ENCODE data around the gene SLC37A2. TPM values are rescaled to one million over a fixed set of nuclear protein-coding genes. Genes with fewer than 3 reads are reported as not detected.
A peak's percentile ranks its signal among the peaks of the same experiment; 100 is the strongest.

SLC37A2 gene
- total and polyA plus RNA-seq, 2 of the 4 experiments (the other 2 are of a cell fraction): 0.72 to 1.1 TPM

- H4K5ac ChIP-seq (ENCODE audit: low read depth, low read length): no peak overlapping the region
- ChIA-PET POLR2A (ENCODE audit: unreplicated experiment) (no interaction called here), CTCF (no interaction called here)
- H3K4me1 ChIP-seq (ENCODE audit: control insufficient read depth, insufficient read depth, low read length): peaks cover 7% of the 10 kb centered on the region
- H3K14ac ChIP-seq (replicated peaks; ENCODE audit: low read depth, low read length): no peak overlapping the region
- ATAC-seq (ENCODE audit: low read depth) (no peak), DNase-seq (peak; percentile 67)
- no peak overlapping the region for H2BK5ac ChIP-seq (ENCODE audit: low read depth, low read length, poor library complexity, severe bottlenecking)
- H4K8ac ChIP-seq (ENCODE audit: low read depth in 2 of 2, low read length in 2 of 2): no peak overlapping the region
- H2BK120ac ChIP-seq (ENCODE audit: low read depth, low read length): no peak overlapping the region
- no peak overlapping the region for H3K23ac ChIP-seq (ENCODE audit: low read depth, low read length)
- no peak overlapping the region for H3K9ac ChIP-seq (ENCODE audit: low read depth, low read length)
- no peak overlapping the region for H4K91ac ChIP-seq (ENCODE audit: insufficient read depth, low read depth, low read length)
- H2BK15ac ChIP-seq (ENCODE audit: low read depth, low read length): no peak overlapping the region
- no peak overlapping the region for H3K56ac ChIP-seq (ENCODE audit: extremely low read depth, insufficient read depth, low read length)
- H3K4ac ChIP-seq (ENCODE audit: low read depth, low read length): no peak overlapping the region
- TF ChIP-seq CHD1 (IDR thresholded peaks at IDR 0.05; ENCODE audit: low read depth, low read length) (no peak), POLR2A (IDR thresholded peaks at IDR 0.05; ENCODE audit: low read depth, low read length) (no peak), USF2 (IDR thresholded peaks at IDR 0.05; ENCODE audit: low read depth, low read length) (no peak), SMC3 (IDR thresholded peaks at IDR 0.05; ENCODE audit: low read depth, low read length) (no peak), BHLHE40 (IDR thresholded peaks at IDR 0.05; ENCODE audit: low read depth, low read length) (no peak), RCOR1 (IDR thresholded peaks at IDR 0.05; ENCODE audit: insufficient replicate concordance, low read length) (no peak), MXI1 (IDR thresholded peaks at IDR 0.05; ENCODE audit: borderline replicate concordance, low read depth, low read length) (no peak), FOS (IDR thresholded peaks at IDR 0.05; ENCODE audit: low read depth, low read length) (no peak), ELK1 (IDR thresholded peaks at IDR 0.05; ENCODE audit: borderline replicate concordance, low read depth, low read length) (no peak)
- no peaks in the 10 kb centered on the region; the same call in 1 of the 2 replicates for H3K9me1 ChIP-seq (ENCODE audit: insufficient read depth, low read length)
- H3K9me3 ChIP-seq (ENCODE audit: control insufficient read depth, insufficient read depth, low read length): no peaks in the 10 kb centered on the region
- no peaks in the 10 kb centered on the region for H4K20me1 ChIP-seq (ENCODE audit: insufficient read depth, low read length)
- peaks cover 8 to 16% of the 10 kb centered on the region in 2 experiments; a peak in 2 of 4 replicates for H3K79me1 ChIP-seq (ENCODE audit: low read depth in 1 of 2, low read length in 2 of 2)
- no peak overlapping the region for H3K18ac ChIP-seq (ENCODE audit: low read depth, low read length)
- H3K4me3 ChIP-seq (ENCODE audit: insufficient read depth, low read depth, low read length): no peak overlapping the region
- H3K27ac ChIP-seq (ENCODE audit: insufficient read depth, low read length): no peak overlapping the region
- dilution Hi-C loops (cut with HindIII; ENCODE audit: low sequenced_read_pairs, unreplicated experiment) (no loop called here), in situ Hi-C loops (cut with MboI; ENCODE audit: low sequenced_read_pairs) (no loop called here), intact Hi-C loops (cut with micrococcal nuclease) (no loop called here)
- H3K36me3 ChIP-seq (ENCODE audit: control insufficient read depth, insufficient read depth, low read length): no peaks in the 10 kb centered on the region
- no peak overlapping the region for H2AK5ac ChIP-seq (ENCODE audit: low read depth, low read length)
- H2AFZ ChIP-seq (replicated peaks; ENCODE audit: low read length, poor library complexity): no peak overlapping the region
- H3K27me3 ChIP-seq (ENCODE audit: control insufficient read depth, insufficient read depth, low read length): no peaks in the 10 kb centered on the region
- no CpG with 5 or more reads among the region's 3 CpGs for WGBS, 2 experiments (ENCODE audit: extremely low coverage in 2 of 2, insufficient read length in 1 of 2)
- no TSS peak for BruUV-seq (replicated peaks)
- H2BK20ac ChIP-seq (ENCODE audit: low read depth, low read length): no peak overlapping the region
- H3K4me2 ChIP-seq (ENCODE audit: low read depth, low read length): peak overlapping the region; percentile 55; the same call in 1 of the 2 replicates
- no peak overlapping the region for H2AK9ac ChIP-seq (replicated peaks; ENCODE audit: low read depth, low read length, poor library complexity)
These were observed 45.4 kb downstream of the SLC37A2 start for GRCh38 chr11:125108469-125108868.

Measured in IMR-90 (cell line).